ENCODE results near the gene CASK.
A peak's percentile ranks its signal among the peaks of the same experiment; 100 is the strongest.

CASK gene

DNA sequence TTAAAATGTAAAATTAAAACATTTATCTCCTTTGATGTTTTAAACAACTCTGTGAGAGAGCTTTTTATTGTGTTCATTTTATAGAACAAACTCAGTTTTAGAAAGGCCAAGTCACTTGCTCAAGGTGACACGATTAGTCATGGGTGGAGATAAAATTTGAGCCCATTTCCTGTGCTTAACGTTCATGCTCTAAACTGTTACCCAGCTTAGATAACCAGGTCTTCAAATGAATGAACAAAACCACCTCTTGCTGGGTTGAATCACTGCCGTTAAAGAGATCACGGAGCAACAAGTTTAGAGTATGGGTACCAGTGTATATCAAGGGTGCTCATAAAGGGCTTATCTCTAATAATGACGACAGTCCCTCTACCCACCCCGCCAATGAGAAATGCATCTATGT, 10.2 kb upstream of the CASK start:
- POLR2A ChIA-PET = no interaction called here
- TF ChIP-seq NFRKB (IDR thresholded peaks at IDR 0.05) (no peak), BHLHE40 (IDR thresholded peaks at IDR 0.05; ENCODE audit: borderline replicate concordance) (no peak), ZNF384 (IDR thresholded peaks at IDR 0.05) (no peak)
- no peak for DNase-seq (ENCODE audit: extremely low spot score)
- CTCF ChIA-PET = no interaction called here

DNA sequence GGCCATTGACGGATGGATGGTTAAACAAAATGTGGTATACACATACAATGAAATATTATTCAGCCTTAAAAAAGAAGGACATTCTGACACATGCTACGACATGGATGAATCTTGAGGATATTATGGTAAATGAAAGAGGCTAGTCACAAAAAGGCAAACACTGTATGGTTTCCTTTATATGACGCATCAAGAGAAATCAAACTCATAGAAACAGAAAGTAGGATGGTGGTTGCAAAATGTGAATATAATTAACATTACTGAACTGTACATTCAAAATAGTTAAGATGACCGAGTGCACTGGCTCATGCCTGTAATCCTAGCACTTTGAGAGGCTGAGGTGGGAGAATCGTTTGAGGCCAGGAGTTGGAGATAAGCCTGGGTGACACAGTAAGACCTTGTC, 9.5 kb upstream of the CASK start:
- ChIA-PET POLR2A (no interaction called here), CTCF (no interaction called here)
- no peak for DNase-seq (ENCODE audit: extremely low spot score)
- TF ChIP-seq HDGF (IDR thresholded peaks at IDR 0.05; ENCODE audit: borderline replicate concordance) (no peak), TARDBP (IDR thresholded peaks at IDR 0.05) (no peak), BHLHE40 (IDR thresholded peaks at IDR 0.05; ENCODE audit: borderline replicate concordance) (no peak), SUZ12 (IDR thresholded peaks at IDR 0.05) (no peak), FOXA1 (IDR thresholded peaks at IDR 0.05) (no peak), FOXK2 (IDR thresholded peaks at IDR 0.05) (no peak), NFRKB (IDR thresholded peaks at IDR 0.05) (no peak), SP1 (IDR thresholded peaks at IDR 0.05) (no peak), ELF4 (IDR thresholded peaks at IDR 0.05) (no peak), FOXM1 (IDR thresholded peaks at IDR 0.05; ENCODE audit: borderline replicate concordance) (no peak), ARNT (IDR thresholded peaks at IDR 0.05) (no peak), L3MBTL2 (conservative IDR thresholded peaks at IDR 0.05) (no peak), ZNF384 (IDR thresholded peaks at IDR 0.05) (no peak), CTBP1 (IDR thresholded peaks at IDR 0.05; ENCODE audit: borderline replicate concordance) (no peak), LEF1 (IDR thresholded peaks at IDR 0.05; ENCODE audit: borderline replicate concordance) (no peak)
- TF ChIP-seq, protein P1, sequence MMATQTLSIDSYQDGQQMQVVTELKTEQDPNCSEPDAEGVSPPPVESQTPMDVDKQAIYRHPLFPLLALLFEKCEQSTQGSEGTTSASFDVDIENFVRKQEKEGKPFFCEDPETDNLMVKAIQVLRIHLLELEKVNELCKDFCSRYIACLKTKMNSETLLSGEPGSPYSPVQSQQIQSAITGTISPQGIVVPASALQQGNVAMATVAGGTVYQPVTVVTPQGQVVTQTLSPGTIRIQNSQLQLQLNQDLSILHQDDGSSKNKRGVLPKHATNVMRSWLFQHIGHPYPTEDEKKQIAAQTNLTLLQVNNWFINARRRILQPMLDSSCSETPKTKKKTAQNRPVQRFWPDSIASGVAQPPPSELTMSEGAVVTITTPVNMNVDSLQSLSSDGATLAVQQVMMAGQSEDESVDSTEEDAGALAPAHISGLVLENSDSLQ (IDR thresholded peaks at IDR 0.05) = no peak

DNA sequence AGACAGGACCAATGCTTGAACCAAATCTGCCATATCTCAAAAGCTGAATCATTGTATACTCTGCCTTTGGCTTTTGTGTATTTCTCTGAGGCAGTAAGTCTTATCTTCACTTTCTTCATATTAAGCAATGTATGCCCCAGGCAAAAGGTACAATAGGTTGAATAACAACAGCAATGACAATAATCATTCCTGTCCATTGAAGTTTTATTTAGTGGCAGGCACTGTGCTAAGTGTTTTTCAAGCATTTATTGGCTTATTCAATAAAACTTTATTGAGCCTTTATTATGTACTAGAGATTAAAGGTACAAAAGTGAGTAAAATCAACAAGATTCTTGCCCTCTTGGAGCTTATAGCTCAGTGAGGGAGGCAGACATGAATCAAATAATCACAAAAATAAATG, 8.2 kb upstream of the CASK start:
- CTCF ChIA-PET = no interaction called here
- no peak for DNase-seq (ENCODE audit: extremely low spot score)
- POLR2A ChIA-PET = no interaction called here
- no peak for TF ChIP-seq ARNT (IDR thresholded peaks at IDR 0.05)
- TF ChIP-seq, protein P1 (IDR thresholded peaks at IDR 0.05) = no peak
- TF ChIP-seq FOXM1 (IDR thresholded peaks at IDR 0.05; ENCODE audit: borderline replicate concordance) = no peak
- TF ChIP-seq BHLHE40 (IDR thresholded peaks at IDR 0.05; ENCODE audit: borderline replicate concordance) = no peak
- TF ChIP-seq SUZ12 (IDR thresholded peaks at IDR 0.05) = no peak
- no peak for TF ChIP-seq L3MBTL2 (conservative IDR thresholded peaks at IDR 0.05)
- no peak for TF ChIP-seq FOXA1 (IDR thresholded peaks at IDR 0.05)
- no peak for TF ChIP-seq HDGF (IDR thresholded peaks at IDR 0.05; ENCODE audit: borderline replicate concordance)
- TF ChIP-seq ZNF384 (IDR thresholded peaks at IDR 0.05) = no peak
- no peak for TF ChIP-seq LEF1 (IDR thresholded peaks at IDR 0.05; ENCODE audit: borderline replicate concordance)
- TF ChIP-seq NFRKB (IDR thresholded peaks at IDR 0.05) = no peak
- no peak for TF ChIP-seq SP1 (IDR thresholded peaks at IDR 0.05)

DNA sequence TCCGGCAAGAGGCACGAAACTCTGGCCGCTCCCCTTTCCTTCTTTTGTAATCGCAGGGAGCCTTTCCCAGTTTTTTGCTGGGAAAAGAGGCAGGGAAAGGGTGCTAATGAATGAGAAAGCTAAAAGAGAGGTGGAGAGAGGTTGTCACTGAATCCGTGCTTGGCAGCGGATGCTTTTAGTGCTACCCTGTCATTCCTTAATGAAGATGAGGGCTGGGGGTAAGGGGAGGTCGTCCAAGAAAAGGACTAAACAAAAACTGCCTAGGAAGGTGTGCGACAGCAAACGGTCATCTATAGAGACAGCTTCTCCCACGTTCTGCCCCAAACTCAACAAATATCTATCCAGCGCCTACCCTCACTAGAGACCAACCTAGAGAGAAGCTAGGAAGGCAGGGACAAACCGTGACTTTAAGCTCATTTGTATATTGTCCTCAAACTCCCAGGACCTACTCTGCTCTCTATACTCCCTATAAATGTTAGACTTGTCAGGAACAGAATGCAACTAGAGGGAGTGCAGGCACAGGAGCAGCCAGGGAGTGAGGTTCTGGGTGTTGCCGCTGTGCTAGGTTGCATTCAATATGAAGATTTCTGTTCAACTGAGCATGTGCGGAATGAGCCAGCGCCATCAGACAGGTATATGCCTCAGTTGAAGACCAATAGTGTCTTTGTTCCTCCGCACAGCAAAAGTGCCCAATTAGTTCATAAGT, 777 bp upstream of the CASK start:
- TF ChIP-seq ELF4 (IDR thresholded peaks at IDR 0.05) = no peak
- TF ChIP-seq CTBP1 (IDR thresholded peaks at IDR 0.05; ENCODE audit: borderline replicate concordance) = no peak
- peak; percentile 87 for TF ChIP-seq L3MBTL2 (conservative IDR thresholded peaks at IDR 0.05)
- POLR2A ChIA-PET = interaction anchor here (0.9 kb wide), 1 partner anchor 10 kb away, joined by 5 read pairs; no protein-coding TSS in a partner anchor
- DNase-seq (ENCODE audit: extremely low spot score) = peak; percentile 26
- CTCF ChIA-PET = interaction anchor here (0.5 kb wide), 1 partner anchor 208 kb away, joined by 3 read pairs; no protein-coding TSS in a partner anchor

DNA sequence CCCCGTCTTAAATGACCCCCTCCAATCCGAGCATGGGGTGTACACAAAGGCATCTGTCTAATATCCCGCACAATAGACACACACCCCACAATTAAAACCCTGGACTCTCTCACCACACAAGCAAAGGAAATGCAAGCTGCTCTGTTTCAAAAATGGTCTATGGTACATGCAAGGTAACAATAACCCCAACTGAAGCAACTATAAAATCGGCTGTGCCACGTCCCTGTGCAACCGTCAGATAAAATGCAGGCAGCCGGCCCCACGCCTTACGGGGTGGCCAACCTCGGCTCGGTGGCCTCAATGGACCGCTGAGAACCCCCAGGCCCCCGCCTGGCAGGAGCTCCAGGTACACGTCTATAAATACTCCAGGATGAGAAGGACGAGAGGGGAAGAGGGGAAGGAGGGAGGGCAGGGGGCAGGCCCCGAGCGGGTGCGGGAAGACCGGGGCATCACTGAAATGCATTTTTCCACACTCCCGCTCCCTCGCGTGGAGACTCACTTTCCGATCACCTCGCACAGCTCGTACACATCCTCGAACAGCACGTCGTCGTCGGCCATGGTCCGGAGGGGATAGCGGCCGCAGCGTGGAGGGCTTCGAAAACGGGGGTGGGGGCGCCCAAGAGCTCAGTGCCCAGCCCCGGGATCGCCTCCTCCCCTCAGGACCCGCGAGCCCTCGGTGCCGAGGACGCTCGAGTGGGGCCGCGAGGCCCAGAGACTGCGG, 763 bp downstream of the CASK start:
- POLR2A ChIA-PET = interaction anchor here (1.0 to 1.3 kb wide), 3 partner anchors 176 to 337 kb away, joined by 3 to 4 read pairs (median 3); no protein-coding TSS in a partner anchor
- CTCF ChIA-PET = interaction anchor here (0.6 kb wide), 1 partner anchor 15 kb away, joined by 6 read pairs; no protein-coding TSS in a partner anchor
- DNase-seq (ENCODE audit: extremely low spot score) = peak; percentile 17
- TF ChIP-seq HDGF (IDR thresholded peaks at IDR 0.05; ENCODE audit: borderline replicate concordance) = no peak
- peak; percentile 30; the same call in 1 of the 2 replicates for TF ChIP-seq L3MBTL2 (conservative IDR thresholded peaks at IDR 0.05)

DNA sequence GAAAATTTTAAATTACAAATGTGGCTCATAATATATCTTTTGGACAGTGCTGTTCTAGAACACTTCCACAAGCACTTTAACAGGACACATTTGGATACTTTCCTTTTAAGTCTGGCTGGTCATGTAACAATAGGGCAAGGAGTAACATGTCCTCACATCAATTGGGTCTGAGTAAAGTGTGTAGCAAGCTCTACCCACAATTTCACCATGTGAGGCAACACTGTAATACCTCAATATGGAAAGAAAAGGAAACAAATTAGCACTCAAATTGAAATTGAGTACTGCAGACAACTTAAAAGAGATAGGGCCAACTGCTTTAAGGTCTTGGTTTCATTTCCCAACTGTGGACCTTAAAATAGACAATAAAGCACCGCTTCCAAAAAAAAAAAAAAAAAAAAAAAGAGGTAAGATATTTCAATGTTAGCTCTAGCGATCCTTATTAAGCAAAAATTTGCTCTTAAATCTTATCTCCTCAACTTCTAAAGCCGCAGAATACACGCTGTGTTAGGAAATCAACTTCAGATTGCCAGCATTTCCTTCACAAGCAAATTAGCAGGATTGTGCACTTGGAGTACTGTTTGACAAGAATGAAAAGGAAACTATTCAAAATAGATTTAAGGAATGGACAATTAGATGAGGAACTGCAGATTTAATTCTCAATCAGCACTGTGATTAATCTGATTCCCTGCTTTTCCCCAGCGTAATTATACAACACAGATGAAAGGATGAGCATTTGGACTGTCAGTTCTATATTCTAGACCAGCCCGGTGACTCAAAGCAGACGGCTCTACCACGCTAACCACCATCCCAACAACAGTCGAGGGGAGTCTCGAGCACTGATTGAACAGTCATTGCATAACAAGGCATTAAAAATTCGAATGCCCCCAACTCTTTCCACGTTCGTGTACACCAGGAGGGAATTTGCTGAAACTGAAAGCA, 1.6 kb downstream of the CASK start:
- TF ChIP-seq L3MBTL2 (conservative IDR thresholded peaks at IDR 0.05) = no peak
- peak; percentile 75 for TF ChIP-seq ZNF384 (IDR thresholded peaks at IDR 0.05)
- no peak for TF ChIP-seq SUZ12 (IDR thresholded peaks at IDR 0.05)
- no peak for TF ChIP-seq LEF1 (IDR thresholded peaks at IDR 0.05; ENCODE audit: borderline replicate concordance)
- DNase-seq (ENCODE audit: extremely low spot score) = no peak
- ChIA-PET CTCF (interaction anchor here (0.6 kb wide), 1 partner anchor 16 kb away, joined by 6 read pairs; no protein-coding TSS in a partner anchor), POLR2A (interaction anchor here (1.3 kb wide), 1 partner anchor 338 kb away, joined by 4 read pairs; no protein-coding TSS in a partner anchor)
